Liver (tissue), 9 donors: ENCODE results near the gene CCDC141. TPM values are rescaled to one million over a fixed set of nuclear protein-coding genes. Genes with fewer than 3 reads are reported as not detected.

Experiments used
- DNase-seq: peaks from one replicate; pipeline ENCODE4 v3.0.0-alpha.2; 2017; ENCODE audit warnings: low spot score
- H3K27ac ChIP-seq, 2 donors: one replicate each; pipeline ENCODE4 v1.7.0; 2013; ENCODE audit warnings: inconsistent platforms in 2 of 2, low read length in 2 of 2, control low read depth in 1 of 2, low read depth in 1 of 2, mild to moderate bottlenecking in 1 of 2
- H3K27me3 ChIP-seq, 4 donors: one replicate each; pipeline versions ENCODE4 v1.6.1 to v1.7.0; 2013; ENCODE audit warnings: low read length in 3 of 4, inconsistent platforms in 1 of 4, mild to moderate bottlenecking in 1 of 4, moderate library complexity in 1 of 4; ENCODE audit not compliant: control insufficient read depth in 4 of 4, insufficient read depth in 4 of 4
- H3K36me3 ChIP-seq, 4 donors: one replicate each; pipeline versions ENCODE4 v1.6.1 to v1.7.0; 2013; ENCODE audit warnings: low read length in 3 of 4, mild to moderate bottlenecking in 3 of 4, low read depth in 1 of 4, moderate library complexity in 1 of 4; ENCODE audit not compliant: control insufficient read depth in 4 of 4, insufficient read depth in 3 of 4
- H3K4me1 ChIP-seq, 4 donors: one replicate each; pipeline versions ENCODE4 v1.6.1 to v1.7.0; 2013; ENCODE audit warnings: low read length in 3 of 4, mild to moderate bottlenecking in 3 of 4, moderate library complexity in 1 of 4; ENCODE audit not compliant: control insufficient read depth in 4 of 4, insufficient read depth in 4 of 4
- H3K4me3 ChIP-seq, 3 donors: one replicate each; pipeline versions ENCODE4 v1.6.1 to v1.7.0; 2013; ENCODE audit warnings: low read length in 3 of 3, control low read depth in 1 of 3, low read depth in 1 of 3, mild to moderate bottlenecking in 1 of 3
- H3K9ac ChIP-seq, 2 donors: one replicate each; pipeline ENCODE4 v1.7.0; 2013; ENCODE audit warnings: low read length in 2 of 2, mild to moderate bottlenecking in 2 of 2, moderate library complexity in 2 of 2, control low read depth in 1 of 2, low read depth in 1 of 2
- H3K9me3 ChIP-seq, 4 donors: one replicate each; pipeline versions ENCODE4 v1.6.1 to v1.7.0; 2013; ENCODE audit warnings: low read length in 3 of 4; ENCODE audit not compliant: control insufficient read depth in 4 of 4
- EGR1 ChIP-seq, 2 donors: IDR thresholded peaks; 2 replicates each; pipeline ENCODE4 v1.6.1; 2016 to 2018; ENCODE audit warnings: antibody characterized with exemption in 2 of 2, low read depth in 2 of 2
- FOXA1 ChIP-seq: IDR thresholded peaks from 2 replicates; pipeline ENCODE4 v1.6.1; 2016; ENCODE audit warnings: antibody characterized with exemption
- FOXA2 ChIP-seq: IDR thresholded peaks from 2 replicates; pipeline ENCODE4 v1.6.1; 2016; ENCODE audit warnings: antibody characterized with exemption
- GABPA ChIP-seq, 2 donors: IDR thresholded peaks in 1 of 2; conservative IDR thresholded peaks in 1 of 2; 2 replicates each; pipeline ENCODE4 v1.6.1; 2016; ENCODE audit warnings: antibody characterized with exemption in 2 of 2, mild to moderate bottlenecking in 1 of 2, moderate library complexity in 1 of 2
- HNF4A ChIP-seq, 2 donors: conservative IDR thresholded peaks; 2 replicates each; pipeline ENCODE4 v1.6.1; 2016; ENCODE audit warnings: antibody characterized with exemption in 2 of 2, mild to moderate bottlenecking in 2 of 2
- HNF4G ChIP-seq: IDR thresholded peaks from 2 replicates; pipeline ENCODE4 v1.6.1; 2016; ENCODE audit warnings: antibody characterized with exemption
- JUND ChIP-seq, 2 donors: IDR thresholded peaks; 2 replicates each; pipeline ENCODE4 v1.6.1; 2016; ENCODE audit warnings: antibody characterized with exemption in 2 of 2
- NR2F2 ChIP-seq: IDR thresholded peaks from 2 replicates; pipeline ENCODE4 v1.6.1; 2016; ENCODE audit warnings: antibody characterized with exemption
- RAD21 ChIP-seq, 2 donors: IDR thresholded peaks; 2 replicates each; pipeline ENCODE4 v1.6.1; 2016; ENCODE audit warnings: antibody characterized with exemption in 2 of 2, mild to moderate bottlenecking in 2 of 2
- RXRA ChIP-seq, 2 donors: IDR thresholded peaks; 2 replicates each; pipeline ENCODE4 v1.6.1; 2017 to 2018; ENCODE audit warnings: antibody characterized with exemption in 2 of 2, mild to moderate bottlenecking in 1 of 2
- SP1 ChIP-seq: IDR thresholded peaks from 2 replicates; pipeline ENCODE4 v1.6.1; 2018; ENCODE audit warnings: antibody characterized with exemption, mild to moderate bottlenecking
- YY1 ChIP-seq: IDR thresholded peaks from 2 replicates; pipeline ENCODE4 v1.6.1; 2016; ENCODE audit warnings: antibody characterized with exemption, mild to moderate bottlenecking
- WGBS: extraction: QIAGEN DNeasy Blood & Tissue Kit; methylation state at CpG from one replicate; pipeline ENCODE4 v1.1.7; 2013; 5-methylcytosine and 5-hydroxymethylcytosine counted together
- polyA plus RNA-seq, 2 donors: library from polyadenylated mRNA; stranded (reverse) in 1 of 2; unstranded in 1 of 2; fragments of 200-250 nt in 1 of 2; fragments of >200 nt in 1 of 2; fragmentation: Nextera tagmentation in 1 of 2; extraction: Ambion mirVana in 1 of 2; gene quantifications; one replicate each; pipeline versions ENCODE4 v1.2.1 to v1.2.3, GENCODE V29; 2013 to 2015
- total RNA-seq, 2 donors: library from RNA; depleted of rRNA; stranded (reverse); fragments of >200 nt; gene quantifications; one replicate each; pipeline ENCODE4 v1.2.3, GENCODE V29; 2014
- TF ChIP-seq, protein P1 (sequence below): fragments of 150-350 bp; IDR thresholded peaks from 2 replicates; pipeline ENCODE4 v1.5.1; 2017; ENCODE audit warnings: improper control_type of control experiment, low read depth, low read length; ENCODE audit not compliant: missing input control
- TF ChIP-seq, protein P2 (sequence below): IDR thresholded peaks from 2 replicates; pipeline ENCODE4 v1.6.1; 2016; ENCODE audit warnings: antibody characterized with exemption
- TF ChIP-seq, protein P3 (sequence below): IDR thresholded peaks from 2 replicates; pipeline ENCODE4 v1.6.1; 2016; ENCODE audit warnings: antibody characterized with exemption, mild to moderate bottlenecking
- donor health status: healthy.
- donor health status: healthy.
- donor health status: healthy.
- donor health status: healthy.
- donor health status: healthy.

CCDC141 gene
- total and polyA plus RNA-seq, 4 donors, result 0.05 to 1.0 (median 0.39) TPM

DNA sequence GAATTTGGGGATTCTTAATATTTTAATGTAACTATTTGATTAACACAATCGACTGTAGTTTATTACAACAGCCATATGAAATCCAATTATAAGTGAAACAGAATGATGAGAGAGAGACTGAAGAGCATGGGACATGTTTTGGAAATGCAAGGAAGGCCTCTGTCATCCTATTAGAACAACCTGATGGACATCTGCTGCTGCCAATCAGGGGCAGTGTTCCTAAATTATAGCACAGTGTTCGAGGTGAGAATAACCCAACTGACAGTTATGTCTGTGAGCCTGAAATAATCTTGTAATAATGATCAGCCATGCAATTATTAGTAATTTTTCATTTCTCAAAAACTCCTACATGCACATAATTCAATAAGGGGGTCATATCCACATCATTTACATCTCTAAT lies 73.6 kb downstream of the CCDC141 start:
- DNase-seq, result no peak
- no peaks in the 10 kb centered on the region for H3K36me3 ChIP-seq
- no peak overlapping the region for H3K4me3 ChIP-seq
- no peaks in the 10 kb centered on the region for H3K4me1 ChIP-seq
- WGBS, result 88% methylated on average over 2 of the region's 2 CpGs
- H3K9me3 ChIP-seq, result no peaks in the 10 kb centered on the region
- H3K27ac ChIP-seq, result no peak overlapping the region
- H3K9ac ChIP-seq, result no peak overlapping the region
- TF ChIP-seq YY1, result no peak
- TF ChIP-seq, protein P1, sequence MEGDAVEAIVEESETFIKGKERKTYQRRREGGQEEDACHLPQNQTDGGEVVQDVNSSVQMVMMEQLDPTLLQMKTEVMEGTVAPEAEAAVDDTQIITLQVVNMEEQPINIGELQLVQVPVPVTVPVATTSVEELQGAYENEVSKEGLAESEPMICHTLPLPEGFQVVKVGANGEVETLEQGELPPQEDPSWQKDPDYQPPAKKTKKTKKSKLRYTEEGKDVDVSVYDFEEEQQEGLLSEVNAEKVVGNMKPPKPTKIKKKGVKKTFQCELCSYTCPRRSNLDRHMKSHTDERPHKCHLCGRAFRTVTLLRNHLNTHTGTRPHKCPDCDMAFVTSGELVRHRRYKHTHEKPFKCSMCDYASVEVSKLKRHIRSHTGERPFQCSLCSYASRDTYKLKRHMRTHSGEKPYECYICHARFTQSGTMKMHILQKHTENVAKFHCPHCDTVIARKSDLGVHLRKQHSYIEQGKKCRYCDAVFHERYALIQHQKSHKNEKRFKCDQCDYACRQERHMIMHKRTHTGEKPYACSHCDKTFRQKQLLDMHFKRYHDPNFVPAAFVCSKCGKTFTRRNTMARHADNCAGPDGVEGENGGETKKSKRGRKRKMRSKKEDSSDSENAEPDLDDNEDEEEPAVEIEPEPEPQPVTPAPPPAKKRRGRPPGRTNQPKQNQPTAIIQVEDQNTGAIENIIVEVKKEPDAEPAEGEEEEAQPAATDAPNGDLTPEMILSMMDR, result no peak
- no peak for TF ChIP-seq RXRA (IDR thresholded peaks at IDR 0.05)
- no peak for TF ChIP-seq GABPA (IDR thresholded peaks at IDR 0.05 in 1 of 2, conservative IDR thresholded peaks at IDR 0.05 in 1 of 2)
- no peak for TF ChIP-seq NR2F2
- no peaks in the 10 kb centered on the region for H3K27me3 ChIP-seq

- 85% methylated on average over 4 of the region's 4 CpGs for WGBS
- H3K4me1 ChIP-seq, result no peaks in the 10 kb centered on the region
- no peak overlapping the region for H3K9ac ChIP-seq
- TF ChIP-seq SP1 (no peak), FOXA2 (no peak), HNF4G (no peak), GABPA (IDR thresholded peaks at IDR 0.05 in 1 of 2, conservative IDR thresholded peaks at IDR 0.05 in 1 of 2) (no peak)
- no peak overlapping the region for H3K27ac ChIP-seq
- H3K27me3 ChIP-seq, result no peaks in the 10 kb centered on the region
- no peak for DNase-seq
- H3K36me3 ChIP-seq, result no peaks in the 10 kb centered on the region
- no peak overlapping the region for H3K4me3 ChIP-seq
- no peaks in the 10 kb centered on the region for H3K9me3 ChIP-seq
Observed at GRCh38 chr2:178962805-178963433, 87.0 kb downstream of the CCDC141 start.

DNA sequence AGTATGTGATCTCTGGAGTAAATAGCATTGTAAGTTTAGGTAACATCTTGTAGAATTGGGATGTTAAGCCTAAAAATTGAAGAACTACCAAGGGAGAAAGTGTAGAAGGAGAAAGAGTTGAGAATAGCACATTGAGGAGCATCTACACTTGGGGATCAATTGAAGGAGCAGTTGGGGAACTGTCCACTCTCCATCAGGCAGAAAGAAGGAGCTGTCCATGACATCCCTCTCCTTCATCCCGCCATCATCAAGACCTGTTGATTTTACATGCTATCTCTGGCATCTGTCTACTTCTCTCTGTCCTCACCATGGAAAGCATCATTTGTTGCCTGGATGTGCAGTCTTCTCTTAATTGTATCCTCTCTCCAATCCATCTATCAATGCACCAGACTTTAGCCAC lies 87.8 kb downstream of the CCDC141 start:
- Histone ChIP-seq H3K27ac (no peak overlapping the region), H3K9me3 (no peaks in the 10 kb centered on the region), H3K4me1 (no peaks in the 10 kb centered on the region), H3K36me3 (no peaks in the 10 kb centered on the region), H3K4me3 (no peak overlapping the region), H3K9ac (no peak overlapping the region), H3K27me3 (no peaks in the 10 kb centered on the region)
- DNase-seq, result no peak
- WGBS, result 94% methylated on average over 1 of the region's 1 CpG
- no peak for TF ChIP-seq RAD21 (IDR thresholded peaks at IDR 0.05)
- no peak for TF ChIP-seq HNF4G
- no peak for TF ChIP-seq RXRA (IDR thresholded peaks at IDR 0.05)
- no peak for TF ChIP-seq HNF4A (conservative IDR thresholded peaks at IDR 0.05)

- Histone ChIP-seq H3K4me1 (peaks cover 0 to 8% (median 6%) of the 10 kb centered on the region in 4 donors), H3K27ac (no peak overlapping the region), H3K9ac (no peak overlapping the region), H3K9me3 (no peaks in the 10 kb centered on the region), H3K27me3 (no peaks in the 10 kb centered on the region), H3K36me3 (no peaks in the 10 kb centered on the region), H3K4me3 (no peak overlapping the region)
- TF ChIP-seq JUND (IDR thresholded peaks at IDR 0.05), result no peak
- TF ChIP-seq FOXA2, result no peak
- no peak for TF ChIP-seq NR2F2
- TF ChIP-seq, protein P2, sequence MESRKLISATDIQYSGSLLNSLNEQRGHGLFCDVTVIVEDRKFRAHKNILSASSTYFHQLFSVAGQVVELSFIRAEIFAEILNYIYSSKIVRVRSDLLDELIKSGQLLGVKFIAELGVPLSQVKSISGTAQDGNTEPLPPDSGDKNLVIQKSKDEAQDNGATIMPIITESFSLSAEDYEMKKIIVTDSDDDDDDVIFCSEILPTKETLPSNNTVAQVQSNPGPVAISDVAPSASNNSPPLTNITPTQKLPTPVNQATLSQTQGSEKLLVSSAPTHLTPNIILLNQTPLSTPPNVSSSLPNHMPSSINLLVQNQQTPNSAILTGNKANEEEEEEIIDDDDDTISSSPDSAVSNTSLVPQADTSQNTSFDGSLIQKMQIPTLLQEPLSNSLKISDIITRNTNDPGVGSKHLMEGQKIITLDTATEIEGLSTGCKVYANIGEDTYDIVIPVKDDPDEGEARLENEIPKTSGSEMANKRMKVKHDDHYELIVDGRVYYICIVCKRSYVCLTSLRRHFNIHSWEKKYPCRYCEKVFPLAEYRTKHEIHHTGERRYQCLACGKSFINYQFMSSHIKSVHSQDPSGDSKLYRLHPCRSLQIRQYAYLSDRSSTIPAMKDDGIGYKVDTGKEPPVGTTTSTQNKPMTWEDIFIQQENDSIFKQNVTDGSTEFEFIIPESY, result no peak
- no peak for TF ChIP-seq FOXA1
- TF ChIP-seq EGR1 (IDR thresholded peaks at IDR 0.05; ENCODE audit: low read depth in 2 of 2), result no peak
- TF ChIP-seq, protein P3, sequence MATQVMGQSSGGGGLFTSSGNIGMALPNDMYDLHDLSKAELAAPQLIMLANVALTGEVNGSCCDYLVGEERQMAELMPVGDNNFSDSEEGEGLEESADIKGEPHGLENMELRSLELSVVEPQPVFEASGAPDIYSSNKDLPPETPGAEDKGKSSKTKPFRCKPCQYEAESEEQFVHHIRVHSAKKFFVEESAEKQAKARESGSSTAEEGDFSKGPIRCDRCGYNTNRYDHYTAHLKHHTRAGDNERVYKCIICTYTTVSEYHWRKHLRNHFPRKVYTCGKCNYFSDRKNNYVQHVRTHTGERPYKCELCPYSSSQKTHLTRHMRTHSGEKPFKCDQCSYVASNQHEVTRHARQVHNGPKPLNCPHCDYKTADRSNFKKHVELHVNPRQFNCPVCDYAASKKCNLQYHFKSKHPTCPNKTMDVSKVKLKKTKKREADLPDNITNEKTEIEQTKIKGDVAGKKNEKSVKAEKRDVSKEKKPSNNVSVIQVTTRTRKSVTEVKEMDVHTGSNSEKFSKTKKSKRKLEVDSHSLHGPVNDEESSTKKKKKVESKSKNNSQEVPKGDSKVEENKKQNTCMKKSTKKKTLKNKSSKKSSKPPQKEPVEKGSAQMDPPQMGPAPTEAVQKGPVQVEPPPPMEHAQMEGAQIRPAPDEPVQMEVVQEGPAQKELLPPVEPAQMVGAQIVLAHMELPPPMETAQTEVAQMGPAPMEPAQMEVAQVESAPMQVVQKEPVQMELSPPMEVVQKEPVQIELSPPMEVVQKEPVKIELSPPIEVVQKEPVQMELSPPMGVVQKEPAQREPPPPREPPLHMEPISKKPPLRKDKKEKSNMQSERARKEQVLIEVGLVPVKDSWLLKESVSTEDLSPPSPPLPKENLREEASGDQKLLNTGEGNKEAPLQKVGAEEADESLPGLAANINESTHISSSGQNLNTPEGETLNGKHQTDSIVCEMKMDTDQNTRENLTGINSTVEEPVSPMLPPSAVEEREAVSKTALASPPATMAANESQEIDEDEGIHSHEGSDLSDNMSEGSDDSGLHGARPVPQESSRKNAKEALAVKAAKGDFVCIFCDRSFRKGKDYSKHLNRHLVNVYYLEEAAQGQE, result no peak
- no peak for TF ChIP-seq RXRA (IDR thresholded peaks at IDR 0.05)
- TF ChIP-seq GABPA (IDR thresholded peaks at IDR 0.05 in 1 of 2, conservative IDR thresholded peaks at IDR 0.05 in 1 of 2), result no peak
- TF ChIP-seq SP1, result no peak
- no peak for DNase-seq
- 90% methylated on average over 4 of the region's 4 CpGs for WGBS
Observed at GRCh38 chr2:178954049-178954448, 95.9 kb downstream of the CCDC141 start.
